GM19455 (cell line): ENCODE results near the gene RIMS1.
"Not testable (repeated sequence)": the region's sequence is repeated elsewhere in the genome, so short reads cannot be mapped to it uniquely, and the experiment has no call there.

Source experiments
- ATAC-seq: cut with Tn5 transposase; IDR thresholded peaks from one replicate; pipeline ENCODE4 v1.9.1; 2021; ENCODE audit not compliant: unreplicated experiment

Gene RIMS1

GRCh38 chr6:71982389-71982788 lies 96.0 kb downstream of the RIMS1 start:
- peak; percentile 82 for ATAC-seq

- no peak for ATAC-seq
Observed at GRCh38 chr6:71983131-71983530, 96.8 kb downstream of the RIMS1 start.

- no peak for ATAC-seq
Observed at GRCh38 chr6:71994705-71995271, 108.4 kb downstream of the RIMS1 start.

DNA sequence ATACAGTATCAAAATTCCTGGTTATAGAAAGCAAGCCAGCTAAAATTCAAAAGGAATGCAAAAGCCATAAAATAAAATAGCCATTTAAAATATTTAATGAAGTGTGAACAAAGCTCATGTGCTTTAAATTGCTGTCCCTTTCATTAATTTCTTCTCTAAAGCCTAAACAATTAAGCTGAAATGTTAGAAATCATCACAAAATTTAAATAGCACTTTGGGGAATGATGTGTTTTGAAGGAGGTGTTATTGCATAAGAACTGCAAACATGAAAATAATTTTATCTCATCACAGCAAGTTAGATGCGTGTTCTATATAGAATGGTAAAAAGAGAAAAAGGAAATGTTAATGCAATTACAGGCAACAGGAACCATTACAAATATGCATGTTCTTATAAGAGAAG lies 111.0 kb downstream of the RIMS1 start:
- no peak for ATAC-seq

- no peak for ATAC-seq
Observed at GRCh38 chr6:72002415-72002814, 116.1 kb downstream of the RIMS1 start.

DNA sequence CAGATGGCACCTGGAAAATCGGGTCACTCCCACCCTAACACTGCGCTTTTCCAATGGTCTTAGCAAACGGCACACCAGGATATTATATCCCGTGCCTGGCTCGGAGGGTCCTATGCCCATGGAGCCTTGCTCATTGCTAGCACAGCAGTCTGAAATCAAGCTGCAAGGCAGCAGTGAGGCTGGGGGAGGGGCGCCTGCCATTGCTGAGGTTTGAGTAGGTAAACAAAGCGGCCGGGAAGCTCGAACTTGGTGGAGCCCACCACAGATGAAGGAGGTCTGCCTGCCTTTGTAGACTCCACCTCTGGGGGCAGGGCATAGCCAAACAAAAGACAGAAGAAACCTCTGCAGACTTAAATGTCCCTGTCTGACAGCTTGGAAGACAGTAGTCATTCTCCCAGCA lies 120.2 kb downstream of the RIMS1 start:
- ATAC-seq, result not testable (repeated sequence)

DNA sequence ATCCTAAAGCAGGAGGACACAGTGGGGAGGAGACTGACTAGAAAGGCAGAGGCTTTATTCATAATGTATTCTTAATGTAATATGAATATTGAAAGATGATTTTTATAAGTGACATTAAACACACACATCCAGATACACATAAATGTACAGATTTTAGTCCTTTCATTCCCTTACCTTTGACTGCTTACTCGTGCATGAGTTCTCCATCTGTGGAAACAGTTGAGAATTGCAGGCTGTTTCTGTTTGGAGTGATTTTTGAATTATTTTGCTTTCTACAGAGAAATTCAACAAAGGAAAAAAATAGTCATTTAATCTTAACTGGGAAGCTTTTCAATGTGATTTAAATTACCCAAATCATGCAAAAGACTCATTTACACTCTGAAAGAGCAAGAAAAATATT lies 136.5 kb downstream of the RIMS1 start:
- no peak for ATAC-seq

DNA sequence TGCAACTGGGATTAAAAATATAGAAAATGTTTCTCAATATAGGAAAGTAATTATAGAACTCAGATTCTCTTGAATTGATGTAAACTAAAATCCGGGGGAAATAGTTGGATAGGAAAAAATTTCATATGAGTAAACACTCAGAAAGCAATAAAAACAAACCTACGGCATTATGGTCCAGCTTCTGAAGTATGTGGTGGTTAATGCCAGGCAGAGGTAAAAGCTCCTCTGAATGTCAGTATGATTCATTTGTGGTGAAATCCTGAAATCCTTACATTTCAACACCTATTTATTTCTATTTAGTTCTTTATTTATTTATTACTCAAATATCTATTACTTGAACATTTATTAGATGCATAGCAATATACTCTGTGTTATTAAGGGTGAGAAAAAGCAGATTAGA lies 145.1 kb downstream of the RIMS1 start:
- ATAC-seq, result no peak

DNA sequence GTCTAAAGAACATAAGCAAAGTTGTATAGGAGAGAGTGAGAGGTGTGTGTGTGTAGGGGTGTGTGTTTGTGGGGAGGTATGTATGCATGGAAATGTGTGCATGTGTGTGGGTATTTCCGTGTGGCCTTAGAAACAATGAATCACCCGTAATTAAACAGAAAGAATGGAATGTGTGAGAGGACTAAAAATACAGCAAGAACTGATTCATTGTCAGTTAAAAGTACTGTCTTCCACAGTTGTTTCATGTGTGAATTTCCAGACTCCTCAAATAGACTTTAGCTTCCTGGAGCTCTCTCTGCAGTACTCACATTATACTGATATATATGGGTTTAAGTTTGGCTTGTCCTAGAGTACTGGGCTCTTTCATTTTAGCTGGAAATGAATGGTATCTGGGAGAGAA lies 145.7 kb downstream of the RIMS1 start:
- no peak for ATAC-seq

DNA sequence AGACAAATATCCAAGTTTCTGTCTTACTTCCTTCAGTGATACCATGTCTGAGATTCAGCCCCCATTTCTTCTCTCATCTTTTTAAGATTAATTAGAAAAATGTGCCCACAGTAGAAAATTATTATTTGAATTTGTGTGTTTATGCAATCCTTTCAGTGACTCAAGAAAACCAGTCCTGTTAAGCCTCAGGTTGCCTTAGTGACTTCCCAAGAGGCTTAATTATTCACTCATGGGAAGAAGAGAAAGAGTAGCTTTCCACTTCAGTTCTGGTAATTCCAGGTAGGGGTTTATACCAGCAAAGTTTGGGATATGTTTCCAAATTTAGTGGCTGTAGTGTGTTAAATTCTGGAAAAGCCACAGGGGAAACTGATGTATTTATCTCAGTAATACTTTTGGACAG lies 149.1 kb downstream of the RIMS1 start:
- ATAC-seq, result no peak

GRCh38 chr6:72035966-72036365 lies 149.6 kb downstream of the RIMS1 start:
- ATAC-seq, result no peak

- no peak for ATAC-seq
Observed at GRCh38 chr6:72037006-72037405, 150.7 kb downstream of the RIMS1 start.

- no peak for ATAC-seq
Observed at GRCh38 chr6:72040111-72040510, 153.8 kb downstream of the RIMS1 start.

- no peak for ATAC-seq
Observed at GRCh38 chr6:72042088-72042487, 155.7 kb downstream of the RIMS1 start.

DNA sequence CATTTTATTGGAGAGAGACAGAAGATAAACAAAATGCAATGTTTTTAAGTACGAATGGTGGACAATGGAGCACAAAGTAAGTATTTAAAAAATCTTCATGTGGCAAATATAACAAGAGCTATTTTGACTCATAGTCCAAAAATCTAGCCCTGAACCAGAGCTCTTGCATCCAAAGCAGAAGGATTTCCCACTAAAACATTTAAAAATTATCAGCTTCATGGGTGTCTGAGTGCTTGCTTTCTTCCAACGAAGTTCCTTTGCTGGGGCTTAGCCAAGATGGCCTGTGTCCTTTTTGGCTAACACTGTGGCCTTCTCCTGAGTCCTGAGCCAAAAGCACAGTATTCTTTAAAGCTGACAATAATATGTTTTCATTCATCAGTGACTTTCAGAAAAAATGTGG lies 161.7 kb downstream of the RIMS1 start:
- no peak for ATAC-seq

- ATAC-seq, result no peak
Observed at GRCh38 chr6:72049376-72049775, 163.0 kb downstream of the RIMS1 start.

DNA sequence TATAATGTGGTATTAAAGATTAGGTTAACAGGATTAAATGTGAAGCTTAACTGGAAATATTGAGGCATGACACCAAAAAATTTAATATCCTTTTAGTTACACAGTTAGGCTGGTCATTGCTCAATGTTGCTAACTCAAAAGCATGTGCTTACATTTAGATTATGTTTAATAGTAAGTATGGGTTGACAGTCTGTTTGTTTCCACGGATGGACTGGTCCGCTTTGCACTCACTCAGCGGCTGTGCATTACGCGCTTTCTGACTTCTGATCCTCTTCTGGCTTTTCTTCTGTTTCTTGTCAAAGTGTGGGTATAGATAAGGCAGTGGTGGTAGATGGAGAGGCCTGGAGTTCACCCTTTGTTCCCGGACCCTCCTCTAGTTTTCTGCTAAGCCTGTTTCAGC lies 174.9 kb downstream of the RIMS1 start:
- no peak for ATAC-seq

- ATAC-seq, result no peak
Observed at GRCh38 chr6:72064399-72064975, 178.1 kb downstream of the RIMS1 start.

DNA sequence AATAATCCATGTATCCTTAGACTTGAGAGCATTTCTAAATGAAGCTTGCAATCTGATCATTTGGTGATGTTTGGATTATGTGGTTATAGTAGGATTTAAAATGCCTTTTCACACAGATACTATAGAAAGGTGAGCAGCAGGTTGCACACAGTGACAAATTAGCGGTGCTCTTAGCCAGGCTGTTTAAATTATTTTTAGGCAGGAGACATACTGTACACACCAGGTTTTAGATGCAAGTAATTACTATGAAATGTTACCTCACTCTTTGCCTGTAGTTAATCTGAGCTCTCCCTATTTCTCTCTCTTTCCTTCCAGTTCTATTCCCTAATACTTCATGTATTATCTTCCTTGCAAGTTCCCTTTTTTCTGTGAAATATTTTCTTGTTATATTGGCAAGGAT lies 191.7 kb downstream of the RIMS1 start:
- ATAC-seq, result no peak

DNA sequence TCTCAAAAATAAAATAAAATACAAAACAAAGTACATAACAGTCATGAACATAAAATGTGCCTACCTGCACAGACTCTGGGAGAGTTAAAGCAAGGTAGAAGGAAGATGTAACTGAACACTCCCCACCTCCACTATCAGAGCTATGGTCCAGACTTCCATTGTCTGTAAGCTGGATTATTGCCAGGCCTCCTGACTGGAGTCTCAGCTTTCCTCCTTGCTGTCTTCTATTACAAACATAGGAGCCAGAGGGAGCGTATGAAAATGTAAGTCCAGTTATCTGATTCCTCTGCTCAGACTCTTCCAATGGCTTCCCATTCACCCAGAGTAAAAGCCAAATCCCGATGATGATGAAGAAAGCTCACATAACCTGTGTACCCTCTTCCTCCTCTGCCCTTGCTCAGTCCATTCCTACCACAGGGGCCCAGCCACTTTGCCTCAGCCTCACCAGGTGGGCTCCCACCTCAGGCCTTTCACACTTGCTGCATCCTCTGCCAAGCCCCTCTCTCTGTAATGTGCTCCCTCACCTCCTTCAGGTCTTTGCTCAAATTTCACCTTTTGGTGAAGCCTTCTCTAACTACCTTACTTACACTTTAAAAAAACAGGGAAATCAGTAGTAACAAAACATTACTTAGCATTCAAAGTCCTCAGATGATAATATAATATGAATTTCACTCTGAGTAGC lies 194.1 kb downstream of the RIMS1 start:
- no peak for ATAC-seq

- ATAC-seq, result no peak
Observed at GRCh38 chr6:72081871-72082270, 195.5 kb downstream of the RIMS1 start.

- ATAC-seq, result no peak
Observed at GRCh38 chr6:72083976-72084375, 197.6 kb downstream of the RIMS1 start.
